GM18868 (cell line): Measurements from ENCODE around the gene SLC22A23.
A peak's percentile ranks its signal among the peaks of the same experiment; 100 is the strongest.

ENCODE experiments used
- ATAC-seq: cut with Tn5 transposase; IDR thresholded peaks from one replicate; pipeline ENCODE4 v1.9.1; 2021; ENCODE audit warnings: mild to moderate bottlenecking, moderate library complexity; ENCODE audit not compliant: unreplicated experiment

Gene SLC22A23

GRCh38 chr6:3339811-3340210, 117.0 kb downstream of the SLC22A23 start:
- no peak for ATAC-seq

GRCh38 chr6:3337521-3338350, 119.1 kb downstream of the SLC22A23 start:
- ATAC-seq, result no peak

- no peak for ATAC-seq
These were observed 119.9 kb downstream of the SLC22A23 start for GRCh38 chr6:3336859-3337515.

DNA sequence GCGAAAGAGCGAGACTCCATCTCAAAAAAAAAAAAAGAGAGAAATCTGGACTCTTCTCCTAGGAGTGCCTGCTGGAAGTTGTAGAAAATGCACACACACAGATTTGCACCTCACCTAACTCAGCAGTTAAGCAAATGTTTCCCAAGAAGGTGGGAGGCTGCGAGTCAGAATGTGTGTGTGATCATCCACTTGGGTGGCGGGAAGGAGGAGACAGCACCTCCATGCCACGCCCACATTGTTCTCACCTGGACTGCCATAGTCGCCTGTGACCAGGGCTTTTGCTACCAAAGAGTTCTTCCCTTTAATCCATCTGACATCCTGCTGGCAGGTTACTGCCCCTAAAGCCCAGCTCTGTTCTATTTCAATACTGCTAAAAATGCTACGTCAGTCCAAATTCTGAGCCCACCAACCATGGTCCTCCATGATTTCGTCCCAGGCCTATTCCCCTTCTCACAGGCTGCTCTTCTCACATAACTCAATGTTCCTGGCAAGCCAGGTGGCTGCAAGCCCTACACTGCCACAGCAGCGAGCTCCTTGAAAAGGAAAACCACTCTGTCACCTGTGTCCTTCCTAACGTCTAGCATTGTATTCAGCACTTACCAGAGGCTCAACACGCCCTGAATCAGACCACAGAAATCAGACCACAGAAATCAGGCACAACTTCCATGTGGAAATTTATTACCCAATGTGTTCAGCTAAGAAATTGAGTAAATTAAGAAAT, 120.6 kb downstream of the SLC22A23 start:
- ATAC-seq, result no peak

- ATAC-seq, result no peak
These were observed 121.7 kb downstream of the SLC22A23 start for GRCh38 chr6:3335169-3335568.

DNA sequence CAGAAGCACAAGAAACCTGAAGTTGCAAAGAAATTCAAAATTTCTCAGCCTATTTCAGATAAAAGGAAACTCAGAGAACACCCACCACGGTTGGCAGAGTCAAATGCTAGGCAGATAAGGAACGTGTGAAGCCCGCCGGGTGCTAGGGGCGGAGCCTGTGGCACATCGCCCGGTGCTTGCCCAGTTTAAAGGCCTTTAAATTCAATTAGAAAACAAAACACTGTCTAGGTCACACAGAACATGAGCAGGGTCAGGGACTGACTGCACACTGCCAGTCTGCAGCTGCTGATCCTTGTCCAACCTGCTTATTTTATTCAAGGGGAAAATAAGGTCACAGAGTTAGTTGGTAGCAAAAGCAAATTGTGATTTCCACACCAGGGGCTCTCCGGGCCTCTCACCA, 122.3 kb downstream of the SLC22A23 start:
- ATAC-seq, result no peak

GRCh38 chr6:3333263-3333662, 123.6 kb downstream of the SLC22A23 start:
- peak; percentile 77 for ATAC-seq

DNA sequence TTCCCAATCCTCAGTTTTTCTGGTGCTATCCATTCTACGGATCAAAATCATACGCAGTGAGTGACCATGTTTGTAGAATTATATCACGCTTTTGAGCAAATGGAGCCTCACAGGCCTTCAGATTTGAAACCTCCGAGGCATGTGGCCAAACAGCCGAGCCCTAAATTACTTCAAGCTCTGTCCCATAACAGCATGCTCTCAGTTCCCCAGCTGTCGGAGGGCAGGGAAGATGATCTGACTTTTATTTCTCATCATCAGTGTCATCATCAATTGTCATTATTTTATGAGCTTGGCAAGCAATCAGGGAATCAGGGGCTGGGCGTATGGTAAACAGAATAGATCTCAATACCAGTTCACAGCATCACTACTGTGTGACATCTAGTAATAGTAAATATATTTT, 124.9 kb downstream of the SLC22A23 start:
- no peak for ATAC-seq

DNA sequence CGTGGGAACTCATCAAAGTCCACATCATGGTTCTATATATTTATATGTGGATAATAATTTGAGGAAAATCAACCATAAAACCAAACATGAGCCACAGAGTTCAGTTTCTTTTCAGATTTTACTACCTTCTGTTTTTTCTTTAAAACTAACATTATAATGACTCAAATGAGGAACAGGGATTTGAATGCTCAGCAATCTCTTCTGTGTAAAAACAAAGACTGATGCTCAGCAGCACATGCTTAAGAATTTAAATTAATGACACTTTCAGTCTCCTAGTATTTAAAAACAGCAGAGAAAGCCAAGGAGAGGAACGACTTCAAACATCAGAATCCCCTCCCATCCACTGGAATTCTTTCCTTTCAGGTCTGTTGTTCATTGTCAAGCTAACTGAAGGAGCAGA, 125.4 kb downstream of the SLC22A23 start:
- ATAC-seq, result no peak

DNA sequence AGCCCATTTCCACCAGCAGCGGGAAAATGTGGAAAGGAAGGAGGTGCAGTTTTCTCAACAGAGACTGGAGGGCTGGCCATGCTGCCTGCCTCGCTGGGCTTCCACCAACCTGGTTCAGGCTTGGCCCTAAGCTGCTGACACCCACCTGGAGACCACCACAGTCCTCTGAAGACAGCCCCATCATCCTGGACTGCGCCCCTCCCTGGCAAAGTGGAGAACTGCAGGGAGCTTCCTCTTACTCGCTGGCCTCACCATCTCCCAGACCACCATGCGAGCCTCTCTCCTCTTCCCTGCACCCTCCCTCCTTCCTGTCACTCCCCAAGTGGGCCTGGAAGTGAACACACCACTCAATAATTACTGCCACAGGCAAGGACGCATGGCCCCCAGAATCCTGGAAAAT, 126.7 kb downstream of the SLC22A23 start:
- no peak for ATAC-seq

DNA sequence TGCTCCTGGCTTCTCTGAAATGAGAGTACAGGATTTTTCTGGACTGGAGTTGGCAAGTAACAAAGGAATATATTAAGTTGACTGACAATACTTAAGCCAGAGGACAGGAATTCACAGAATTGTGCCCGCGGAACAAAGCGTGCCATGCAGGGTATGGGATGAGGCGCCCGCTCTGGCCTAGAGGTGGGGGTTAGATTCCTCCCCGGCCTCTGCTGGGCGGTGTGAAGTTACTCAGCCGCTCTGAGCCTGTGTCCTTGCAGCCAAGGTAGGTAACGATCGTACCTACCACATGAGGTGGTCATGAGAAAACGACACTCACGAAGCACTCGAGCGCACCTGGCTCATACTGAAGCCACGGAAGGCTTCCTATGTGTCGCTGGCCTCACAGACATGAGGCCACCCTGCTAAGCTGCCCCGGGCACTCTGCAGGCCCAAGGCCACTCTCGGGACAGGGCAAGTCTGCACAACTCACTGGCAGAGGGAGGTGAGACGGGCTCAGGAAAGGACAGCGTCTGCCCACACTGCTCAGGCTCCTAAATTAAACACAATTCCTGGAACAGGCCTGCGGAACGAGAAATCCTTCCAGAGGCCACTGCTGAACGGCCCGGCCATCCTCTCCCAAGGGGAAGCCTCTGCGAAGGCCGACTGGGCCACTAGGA, 127.3 kb downstream of the SLC22A23 start:
- ATAC-seq, result no peak

- ATAC-seq, result no peak
These were observed 128.1 kb downstream of the SLC22A23 start for GRCh38 chr6:3328796-3329195.

DNA sequence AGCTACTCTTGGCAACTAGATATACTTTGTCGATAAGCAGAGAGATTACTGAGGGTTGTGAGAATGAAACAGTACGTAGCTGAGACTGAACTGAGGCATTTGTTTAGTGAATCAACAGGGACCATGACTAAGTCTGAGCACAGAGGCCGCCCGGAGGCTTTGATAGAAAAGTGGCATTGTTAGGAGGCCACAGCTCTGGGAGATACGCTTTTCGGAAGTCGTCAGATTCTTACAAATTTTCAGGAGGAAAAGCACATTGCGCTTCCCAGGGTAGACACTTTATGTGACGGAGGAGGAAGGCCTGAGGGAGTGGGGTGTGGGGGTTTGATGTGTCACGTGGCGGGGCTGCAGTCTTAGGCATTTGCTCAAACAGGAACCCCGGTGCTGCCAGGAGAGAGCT, 128.7 kb downstream of the SLC22A23 start:
- no peak for ATAC-seq

DNA sequence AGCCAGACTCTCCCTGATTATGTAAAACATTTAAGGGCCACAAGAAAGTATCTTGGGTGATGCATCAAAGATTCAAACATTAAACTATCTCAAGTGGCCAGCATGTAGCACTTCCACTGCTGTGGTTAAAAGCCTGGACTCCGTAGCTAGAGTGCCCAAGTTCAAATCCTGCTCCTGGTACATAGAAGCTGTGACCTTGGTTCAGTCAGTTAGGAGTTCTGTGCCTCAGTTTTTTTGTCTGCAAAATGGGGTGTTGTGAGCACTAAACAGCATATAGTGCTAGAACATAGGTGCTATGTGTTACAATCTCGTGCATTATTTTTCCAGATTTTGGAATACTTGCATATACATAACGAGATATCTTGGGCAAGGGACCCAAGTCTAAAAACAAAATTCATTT, 129.4 kb downstream of the SLC22A23 start:
- no peak for ATAC-seq

GRCh38 chr6:3326981-3327380, 129.9 kb downstream of the SLC22A23 start:
- ATAC-seq, result no peak

GRCh38 chr6:3326184-3326971, 130.5 kb downstream of the SLC22A23 start:
- ATAC-seq, result no peak

DNA sequence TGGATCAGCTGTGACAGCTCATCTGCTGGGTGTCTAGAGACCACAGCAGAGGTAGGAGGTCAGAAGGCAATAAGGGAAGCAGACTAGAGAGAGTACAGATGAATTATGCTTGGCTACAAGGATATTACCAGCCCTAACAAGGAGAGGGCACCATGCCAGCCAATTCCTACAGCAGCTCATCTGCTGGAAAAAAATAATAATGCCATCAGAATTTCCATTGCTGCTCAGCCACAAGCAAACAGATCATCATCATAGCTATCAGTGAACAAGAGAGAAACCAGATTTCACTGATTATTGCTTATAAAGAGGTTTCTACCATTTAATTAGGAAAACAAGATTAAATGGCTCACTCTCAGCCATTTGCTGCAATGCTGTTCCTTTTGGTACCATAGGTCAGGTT, 131.6 kb downstream of the SLC22A23 start:
- ATAC-seq, result no peak

DNA sequence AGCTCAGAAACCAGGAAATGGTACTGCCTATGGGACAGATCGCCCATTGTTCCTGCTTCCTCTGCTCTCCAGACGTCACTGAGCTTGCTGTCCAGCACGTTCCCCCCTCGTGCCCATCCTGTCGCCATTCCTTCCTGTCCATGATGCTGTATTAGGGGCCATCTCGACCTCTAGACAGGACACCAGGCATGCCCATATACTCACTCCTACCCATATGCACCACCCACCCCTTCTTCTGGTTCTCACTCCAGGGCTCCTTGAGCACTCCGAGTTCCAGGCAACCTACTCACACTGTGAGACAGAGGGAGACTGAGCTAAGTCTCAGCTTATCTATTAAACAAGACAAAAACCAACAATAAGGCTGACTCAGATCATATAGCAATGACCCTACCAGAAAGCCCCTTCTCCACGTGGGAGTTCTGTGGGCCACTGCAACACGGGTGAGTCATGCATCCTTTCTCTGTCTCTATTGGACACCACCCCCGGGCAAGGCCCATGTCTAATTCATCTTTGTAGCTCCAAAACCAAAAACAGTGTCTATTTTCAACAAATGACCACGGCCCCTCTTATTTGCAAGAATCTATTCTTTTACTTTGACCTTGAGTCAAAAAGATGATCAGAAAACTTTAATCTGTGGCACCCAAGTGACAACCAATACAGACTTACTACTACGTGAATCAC, 132.4 kb downstream of the SLC22A23 start:
- ATAC-seq, result peak; percentile 96

DNA sequence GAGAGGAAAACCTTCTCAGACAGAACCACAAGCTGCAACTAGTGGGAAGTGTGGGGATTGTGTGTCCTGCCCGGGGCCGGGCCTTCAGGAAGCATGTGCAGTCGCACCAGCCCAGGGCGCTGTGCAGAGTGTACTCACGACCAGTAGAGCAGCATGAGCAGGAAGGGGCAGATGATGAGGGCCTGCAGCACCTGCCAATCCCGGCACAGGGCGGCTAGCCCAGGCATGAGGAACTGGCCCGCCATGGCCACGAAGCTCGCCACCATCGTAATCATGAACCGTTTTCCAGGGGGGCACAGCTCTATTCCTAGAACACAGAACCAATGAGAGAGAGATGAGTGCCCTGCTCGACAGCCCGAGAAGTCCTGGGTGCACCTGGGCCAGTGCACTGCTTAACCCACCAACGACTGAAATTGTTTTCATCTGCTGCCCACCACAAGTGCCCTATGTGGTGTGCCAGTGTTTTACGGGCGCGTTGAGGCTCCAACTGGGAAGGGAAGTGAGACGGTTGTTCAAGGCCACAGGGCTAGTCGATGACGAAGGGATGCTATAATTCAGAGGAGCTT, 133.1 kb downstream of the SLC22A23 start:
- no peak for ATAC-seq

GRCh38 chr6:3323148-3323547, 133.7 kb downstream of the SLC22A23 start:
- ATAC-seq, result no peak
